PFSK-1 (cell line): ENCODE data around the gene WDR59.

Experiments
- FOXP2 ChIP-seq: optimal IDR thresholded peaks from 2 replicates; pipeline ENCODE3; 2011; ENCODE audit warnings: borderline replicate concordance, control low read depth, inconsistent platforms; ENCODE audit not compliant: insufficient read depth; ENCODE audit errors: extremely low read length, extremely low read depth
- POLR2AphosphoS5 ChIP-seq: IDR thresholded peaks from 2 replicates; pipeline ENCODE4 v1.6.1; 2012; ENCODE audit warnings: low read depth, mild to moderate bottlenecking, control low read depth, low read length, moderate library complexity
- SIN3A ChIP-seq: IDR thresholded peaks from 2 replicates; pipeline ENCODE4 v1.6.1; 2012; ENCODE audit warnings: mild to moderate bottlenecking, low read length, moderate library complexity, borderline replicate concordance; ENCODE audit not compliant: insufficient read depth
- TAF1 ChIP-seq: IDR thresholded peaks from 2 replicates; pipeline ENCODE4 v1.6.1; 2012; ENCODE audit warnings: low read length, control low read depth, borderline replicate concordance; ENCODE audit not compliant: insufficient read depth
- TF ChIP-seq, protein P1 (sequence below), 2 experiments: IDR thresholded peaks; 2 replicates each; pipeline versions ENCODE4 v1.6.1 to v1.8.0; 2011 to 2012; ENCODE audit warnings: low read depth in 2 of 2, low read length in 2 of 2, control low read depth in 1 of 2, inconsistent platforms in 1 of 2, mild to moderate bottlenecking in 1 of 2, moderate library complexity in 1 of 2; ENCODE audit not compliant: insufficient read depth in 1 of 2

Gene WDR59

DNA sequence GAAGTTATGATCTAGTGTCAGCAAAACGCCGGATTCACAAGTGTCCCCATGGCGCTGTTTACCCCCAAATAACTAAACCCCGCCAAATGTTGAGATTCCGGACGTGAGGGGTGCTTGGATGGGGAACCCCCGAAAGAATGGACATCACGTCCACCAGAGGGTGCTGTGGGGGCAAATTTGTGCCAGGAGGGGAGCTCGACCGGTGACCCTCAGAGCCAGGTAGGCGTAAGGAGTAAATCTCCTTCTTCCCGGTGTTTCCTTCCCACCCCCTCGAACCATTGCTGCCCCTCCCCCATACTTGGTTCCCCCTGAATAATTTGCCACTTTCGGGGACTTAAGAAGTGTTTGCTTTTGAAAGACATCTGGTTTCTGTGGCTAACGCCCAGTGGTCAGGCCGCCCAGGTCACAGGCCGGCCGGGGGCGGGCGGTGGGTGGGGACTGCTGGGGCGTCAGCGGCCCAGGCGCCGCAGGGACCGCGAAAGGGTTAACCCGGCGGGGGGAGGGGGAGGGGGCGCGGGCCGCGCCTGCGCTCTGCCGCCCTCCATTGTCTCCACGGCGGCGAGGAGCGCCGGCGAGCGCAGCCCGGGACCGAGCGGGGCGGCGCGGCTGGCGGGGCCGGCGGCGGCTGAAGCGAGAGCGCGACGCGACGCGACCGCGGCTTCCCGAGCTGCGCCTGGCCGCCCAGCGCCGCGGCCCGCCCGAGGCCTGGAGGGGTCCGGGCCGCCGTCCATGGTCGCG is 13.7 kb upstream of the WDR59 start, which contains the start of gene ZNRF1:
ZNRF1 (plus strand) TSS at position 544 of the 738 bp plus-strand sequence. CDS start 648 bp downstream, outside the sequence.
- TF ChIP-seq TAF1, result no peak; the same call in 1 of the 2 replicates
- TF ChIP-seq, protein P1, sequence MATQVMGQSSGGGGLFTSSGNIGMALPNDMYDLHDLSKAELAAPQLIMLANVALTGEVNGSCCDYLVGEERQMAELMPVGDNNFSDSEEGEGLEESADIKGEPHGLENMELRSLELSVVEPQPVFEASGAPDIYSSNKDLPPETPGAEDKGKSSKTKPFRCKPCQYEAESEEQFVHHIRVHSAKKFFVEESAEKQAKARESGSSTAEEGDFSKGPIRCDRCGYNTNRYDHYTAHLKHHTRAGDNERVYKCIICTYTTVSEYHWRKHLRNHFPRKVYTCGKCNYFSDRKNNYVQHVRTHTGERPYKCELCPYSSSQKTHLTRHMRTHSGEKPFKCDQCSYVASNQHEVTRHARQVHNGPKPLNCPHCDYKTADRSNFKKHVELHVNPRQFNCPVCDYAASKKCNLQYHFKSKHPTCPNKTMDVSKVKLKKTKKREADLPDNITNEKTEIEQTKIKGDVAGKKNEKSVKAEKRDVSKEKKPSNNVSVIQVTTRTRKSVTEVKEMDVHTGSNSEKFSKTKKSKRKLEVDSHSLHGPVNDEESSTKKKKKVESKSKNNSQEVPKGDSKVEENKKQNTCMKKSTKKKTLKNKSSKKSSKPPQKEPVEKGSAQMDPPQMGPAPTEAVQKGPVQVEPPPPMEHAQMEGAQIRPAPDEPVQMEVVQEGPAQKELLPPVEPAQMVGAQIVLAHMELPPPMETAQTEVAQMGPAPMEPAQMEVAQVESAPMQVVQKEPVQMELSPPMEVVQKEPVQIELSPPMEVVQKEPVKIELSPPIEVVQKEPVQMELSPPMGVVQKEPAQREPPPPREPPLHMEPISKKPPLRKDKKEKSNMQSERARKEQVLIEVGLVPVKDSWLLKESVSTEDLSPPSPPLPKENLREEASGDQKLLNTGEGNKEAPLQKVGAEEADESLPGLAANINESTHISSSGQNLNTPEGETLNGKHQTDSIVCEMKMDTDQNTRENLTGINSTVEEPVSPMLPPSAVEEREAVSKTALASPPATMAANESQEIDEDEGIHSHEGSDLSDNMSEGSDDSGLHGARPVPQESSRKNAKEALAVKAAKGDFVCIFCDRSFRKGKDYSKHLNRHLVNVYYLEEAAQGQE (IDR thresholded peaks at IDR 0.05; ENCODE audit: insufficient read depth in 1 of 2, low read depth in 2 of 2, low read length in 2 of 2), result no peak
- TF ChIP-seq SIN3A, result no peak
- no peak for TF ChIP-seq FOXP2
- no peak for TF ChIP-seq POLR2AphosphoS5

DNA sequence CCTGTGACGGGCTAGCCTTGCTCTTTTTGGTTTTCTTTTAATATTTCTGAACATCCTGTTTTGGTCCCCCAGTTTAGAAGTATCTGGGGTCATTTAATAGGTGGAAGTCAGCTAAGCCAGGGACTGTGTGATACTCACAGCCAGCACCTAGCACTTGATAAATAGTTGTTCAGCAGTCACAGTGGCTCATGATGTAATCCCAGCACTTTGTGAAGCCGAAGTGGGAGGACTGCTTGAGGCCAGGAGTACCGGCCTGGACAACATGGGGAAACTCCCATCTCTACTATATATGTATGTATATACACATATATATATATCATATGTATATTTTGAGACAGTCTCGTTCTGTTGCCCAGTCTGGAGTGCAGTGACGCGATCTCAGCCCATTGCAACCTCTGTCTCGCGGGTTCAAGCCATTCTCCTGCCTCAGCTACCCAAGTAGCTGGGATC is 12.1 kb upstream of the WDR59 start:
- TF ChIP-seq, protein P1 (IDR thresholded peaks at IDR 0.05; ENCODE audit: insufficient read depth in 1 of 2, low read depth in 2 of 2, low read length in 2 of 2), result no peak
- TF ChIP-seq POLR2AphosphoS5 (no peak), SIN3A (no peak), TAF1 (no peak), FOXP2 (no peak)

DNA sequence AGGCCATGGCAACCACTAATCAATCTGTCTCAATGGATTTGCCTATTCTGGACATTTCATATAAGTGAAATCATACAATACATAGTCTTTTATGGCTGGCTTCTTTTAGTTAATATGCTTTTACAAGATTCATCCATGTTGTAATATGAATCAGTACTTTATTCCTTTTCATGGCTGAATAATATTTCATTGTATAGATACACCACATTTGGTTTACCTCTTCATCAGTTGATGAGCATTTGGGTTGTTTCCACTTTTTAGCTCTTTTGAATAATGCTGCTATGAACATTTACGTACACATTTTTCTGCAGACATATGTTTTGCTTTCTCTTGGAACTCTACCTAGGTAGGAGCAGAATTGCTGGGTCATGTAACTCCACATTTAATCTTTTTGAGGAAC is 11.1 kb upstream of the WDR59 start:
- TF ChIP-seq POLR2AphosphoS5 (no peak), SIN3A (no peak), FOXP2 (no peak), TAF1 (no peak)
- TF ChIP-seq, protein P1 (IDR thresholded peaks at IDR 0.05; ENCODE audit: insufficient read depth in 1 of 2, low read depth in 2 of 2, low read length in 2 of 2), result no peak

DNA sequence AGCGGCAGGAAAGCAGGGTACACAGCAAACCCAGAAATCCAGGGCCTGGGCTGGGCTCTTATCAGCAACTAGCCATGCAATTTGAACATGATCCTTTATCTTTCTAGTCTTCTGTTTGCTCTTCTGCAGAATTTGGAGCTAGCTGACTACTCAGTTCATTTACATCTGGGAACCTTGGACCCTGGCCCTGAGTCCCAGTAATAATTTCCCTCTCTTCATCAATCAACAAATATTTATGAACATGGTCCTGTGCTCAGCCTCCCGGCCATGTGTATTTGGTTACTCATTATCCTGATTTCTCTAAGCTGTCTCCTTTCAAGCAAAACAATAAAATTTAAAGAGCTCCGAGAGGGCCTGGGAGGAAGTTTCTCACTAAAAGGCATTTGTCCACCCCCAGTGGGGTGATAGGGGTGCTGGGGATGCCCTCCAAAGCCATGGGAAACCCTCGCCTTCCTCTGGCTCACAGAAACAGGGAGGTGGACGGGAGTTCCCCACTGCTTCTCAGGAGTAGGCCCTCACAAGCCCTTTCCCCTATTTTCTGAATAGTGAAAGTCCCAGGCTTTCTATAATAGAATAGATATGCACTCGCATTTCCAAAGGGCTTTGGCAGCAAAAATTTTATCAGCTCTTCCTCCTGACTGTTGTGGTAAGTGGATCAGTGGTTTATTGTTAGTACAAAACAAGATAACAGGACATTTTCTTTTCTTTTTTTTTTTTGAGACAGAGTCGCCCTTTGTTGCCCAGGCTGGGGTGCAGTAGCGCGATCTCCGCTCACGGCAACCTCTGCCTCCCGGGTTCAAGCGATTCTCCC is 6.9 kb upstream of the WDR59 start:
- TF ChIP-seq POLR2AphosphoS5 (no peak), SIN3A (no peak), FOXP2 (no peak), TAF1 (no peak)
- TF ChIP-seq, protein P1 (IDR thresholded peaks at IDR 0.05; ENCODE audit: insufficient read depth in 1 of 2, low read depth in 2 of 2, low read length in 2 of 2), result no peak
